GM13977 (cell line): ENCODE data around the gene SERPINE1.

Experiments used
- DNase-seq: peaks from one replicate; pipeline ENCODE4 v3.0.0; 2012; ENCODE audit warnings: low spot score
- in situ Hi-C: fragments of 300-500 bp; cut with MboI; formaldehyde crosslinking; loops from one replicate; pipeline ENCODE4 v1.12.0; 2022; ENCODE audit warnings: low sequenced_read_pairs, low pct_unique_long_range_greater_than_20kb, mixed read lengths, inconsistent platforms; ENCODE audit not compliant: unreplicated experiment
- TF ChIP-seq, protein P1 (sequence below): IDR thresholded peaks from 2 replicates; pipeline ENCODE4 v1.5.1; 2012; ENCODE audit warnings: mild to moderate bottlenecking, control low read depth; ENCODE audit not compliant: insufficient read depth; ENCODE audit errors: extremely low read depth, missing control alignments

SERPINE1 gene

DNA sequence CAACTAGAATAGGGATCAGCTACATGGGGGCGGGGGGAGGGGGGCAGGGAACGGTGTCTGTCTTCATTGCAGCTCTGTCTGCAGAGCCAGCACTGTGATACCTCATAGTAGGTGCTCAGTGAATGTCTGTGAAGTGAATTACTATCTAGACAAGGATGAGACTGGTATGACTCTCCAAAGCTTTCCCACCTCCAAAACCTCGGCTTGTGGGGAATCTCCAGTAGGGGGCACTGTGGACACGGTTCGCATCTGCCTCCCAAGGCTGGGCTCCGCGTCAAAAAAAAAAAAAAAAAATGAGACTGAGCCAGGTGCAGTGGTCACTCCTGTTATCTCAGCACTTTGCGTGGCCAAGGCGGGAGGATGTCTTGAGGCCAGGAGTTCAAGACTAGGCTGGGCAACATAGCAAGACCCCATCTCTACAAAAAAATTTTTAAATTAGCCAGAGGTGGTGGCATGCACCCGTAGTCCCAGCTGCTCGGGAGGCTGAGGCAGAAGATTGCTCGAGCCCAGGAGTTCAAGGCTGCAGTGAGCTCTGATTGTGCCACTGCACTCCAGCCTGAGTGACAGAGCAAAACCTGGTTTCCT, 32.0 kb upstream of the SERPINE1 start:
- TF ChIP-seq, protein P1, sequence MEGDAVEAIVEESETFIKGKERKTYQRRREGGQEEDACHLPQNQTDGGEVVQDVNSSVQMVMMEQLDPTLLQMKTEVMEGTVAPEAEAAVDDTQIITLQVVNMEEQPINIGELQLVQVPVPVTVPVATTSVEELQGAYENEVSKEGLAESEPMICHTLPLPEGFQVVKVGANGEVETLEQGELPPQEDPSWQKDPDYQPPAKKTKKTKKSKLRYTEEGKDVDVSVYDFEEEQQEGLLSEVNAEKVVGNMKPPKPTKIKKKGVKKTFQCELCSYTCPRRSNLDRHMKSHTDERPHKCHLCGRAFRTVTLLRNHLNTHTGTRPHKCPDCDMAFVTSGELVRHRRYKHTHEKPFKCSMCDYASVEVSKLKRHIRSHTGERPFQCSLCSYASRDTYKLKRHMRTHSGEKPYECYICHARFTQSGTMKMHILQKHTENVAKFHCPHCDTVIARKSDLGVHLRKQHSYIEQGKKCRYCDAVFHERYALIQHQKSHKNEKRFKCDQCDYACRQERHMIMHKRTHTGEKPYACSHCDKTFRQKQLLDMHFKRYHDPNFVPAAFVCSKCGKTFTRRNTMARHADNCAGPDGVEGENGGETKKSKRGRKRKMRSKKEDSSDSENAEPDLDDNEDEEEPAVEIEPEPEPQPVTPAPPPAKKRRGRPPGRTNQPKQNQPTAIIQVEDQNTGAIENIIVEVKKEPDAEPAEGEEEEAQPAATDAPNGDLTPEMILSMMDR: peak; percentile 48
- in situ Hi-C loops: no loop called here
- DNase-seq: peak; percentile 31

DNA sequence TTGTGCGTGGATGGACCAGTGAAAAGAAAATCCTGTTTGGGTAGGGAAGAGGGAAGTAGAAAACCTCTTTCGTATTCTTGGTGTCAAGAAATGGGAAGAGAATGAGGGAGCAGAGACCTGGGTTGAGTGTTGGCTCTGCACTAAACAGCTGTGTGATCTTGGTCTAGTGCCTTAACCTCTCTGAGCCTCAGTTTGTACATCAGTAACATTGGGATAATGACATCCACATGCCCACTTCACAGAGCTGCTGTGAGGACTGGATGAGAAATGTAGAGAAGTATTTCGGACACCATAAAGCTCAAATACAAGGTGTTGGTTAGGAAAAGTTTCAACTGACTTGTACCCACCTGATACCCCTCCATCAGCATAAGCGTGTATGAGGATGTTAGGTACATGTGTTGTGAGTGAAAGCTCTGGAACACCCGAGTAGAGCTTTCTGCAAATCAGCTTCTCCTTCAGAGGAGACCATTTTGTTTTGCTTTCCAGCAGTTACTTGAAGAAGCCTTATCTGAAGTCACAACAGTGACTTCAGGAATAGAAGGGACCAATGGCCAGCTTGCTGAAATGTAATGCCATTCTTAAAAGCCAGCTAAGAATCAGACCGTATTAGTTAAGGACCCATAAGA, 30.5 kb upstream of the SERPINE1 start:
- no peak for DNase-seq
- in situ Hi-C loops: no loop called here
- TF ChIP-seq, protein P1: no peak

DNA sequence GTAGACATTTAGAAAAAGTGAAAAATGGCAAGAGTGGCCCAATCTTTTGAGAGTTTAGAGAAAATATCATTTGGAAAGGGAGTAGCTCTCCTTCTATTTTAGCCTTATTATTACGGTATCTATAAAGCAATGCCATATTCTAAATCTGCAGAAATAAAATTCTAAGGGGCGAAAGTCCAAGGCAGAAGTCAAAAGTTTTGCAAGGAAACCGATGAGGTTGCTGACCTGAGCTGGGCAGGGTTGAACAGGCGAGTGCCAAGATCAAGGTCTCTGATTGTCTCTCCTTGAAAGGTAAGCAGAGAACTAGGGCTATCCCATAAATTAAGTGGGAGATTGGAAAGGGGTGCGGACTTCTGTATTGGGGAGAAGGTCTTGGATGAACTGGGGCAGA, 30.0 kb upstream of the SERPINE1 start:
- in situ Hi-C loops: no loop called here
- TF ChIP-seq, protein P1: no peak
- DNase-seq: no peak

DNA sequence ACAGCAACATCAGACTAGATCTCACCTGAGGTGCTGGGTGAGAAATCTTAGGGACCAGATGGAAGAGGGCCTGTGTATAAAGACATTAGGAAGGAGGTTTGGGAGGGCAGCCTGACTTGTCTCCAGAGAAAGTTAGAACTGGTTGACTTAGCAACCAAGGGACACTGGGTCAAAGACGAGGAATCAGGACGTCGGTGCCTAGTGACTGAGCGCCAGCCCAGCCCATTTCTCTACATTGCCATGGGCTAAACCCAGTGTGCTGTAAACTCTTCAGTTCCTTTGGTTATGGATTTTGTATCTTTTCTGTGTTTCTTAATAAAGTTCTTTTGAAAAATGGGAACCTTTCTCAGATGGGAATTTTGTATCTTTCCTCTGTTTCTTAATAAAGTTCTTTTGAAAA, 29.3 kb upstream of the SERPINE1 start:
- TF ChIP-seq, protein P1: no peak
- DNase-seq: no peak
- in situ Hi-C loops: no loop called here

DNA sequence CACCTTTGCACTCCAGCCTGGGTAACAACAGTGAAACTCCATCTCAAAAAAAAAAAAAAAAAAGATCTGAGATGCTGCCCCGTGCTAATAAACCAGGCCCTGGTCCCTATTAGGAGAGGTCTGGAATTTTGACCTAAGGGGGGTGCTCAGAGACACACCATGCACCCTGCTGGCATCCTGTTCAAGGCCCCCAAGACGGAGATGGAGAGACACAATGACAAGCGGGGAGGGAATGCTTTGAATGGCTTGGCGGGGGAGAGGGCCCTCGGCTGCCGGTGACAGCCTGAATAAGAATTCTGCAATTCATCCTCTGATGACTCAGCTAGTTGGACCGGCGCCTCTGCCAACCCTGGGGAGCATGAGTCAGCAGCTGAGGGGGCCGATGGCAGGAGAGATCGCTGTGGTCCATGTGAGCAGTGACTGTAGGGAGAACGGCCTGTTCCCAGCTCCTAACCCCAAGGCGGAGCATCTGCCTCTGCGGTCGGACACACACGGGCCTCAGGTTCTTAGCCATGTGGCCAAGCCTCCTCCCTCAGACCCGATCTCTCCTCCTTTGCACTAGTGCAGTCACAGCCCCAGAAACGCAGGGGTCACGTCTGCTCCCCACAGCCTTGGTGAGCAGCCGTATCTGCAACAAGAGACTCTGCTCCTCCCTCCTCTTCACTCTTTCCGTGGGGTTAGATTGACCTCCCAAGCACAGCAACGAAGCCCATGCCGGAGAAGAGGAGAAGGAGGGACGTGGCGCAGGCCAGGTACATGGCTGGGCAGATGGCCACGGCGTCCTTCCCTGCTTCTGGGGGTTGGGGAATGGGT, 26.7 kb upstream of the SERPINE1 start:
- TF ChIP-seq, protein P1: no peak
- in situ Hi-C loops: no loop called here
- DNase-seq: no peak

DNA sequence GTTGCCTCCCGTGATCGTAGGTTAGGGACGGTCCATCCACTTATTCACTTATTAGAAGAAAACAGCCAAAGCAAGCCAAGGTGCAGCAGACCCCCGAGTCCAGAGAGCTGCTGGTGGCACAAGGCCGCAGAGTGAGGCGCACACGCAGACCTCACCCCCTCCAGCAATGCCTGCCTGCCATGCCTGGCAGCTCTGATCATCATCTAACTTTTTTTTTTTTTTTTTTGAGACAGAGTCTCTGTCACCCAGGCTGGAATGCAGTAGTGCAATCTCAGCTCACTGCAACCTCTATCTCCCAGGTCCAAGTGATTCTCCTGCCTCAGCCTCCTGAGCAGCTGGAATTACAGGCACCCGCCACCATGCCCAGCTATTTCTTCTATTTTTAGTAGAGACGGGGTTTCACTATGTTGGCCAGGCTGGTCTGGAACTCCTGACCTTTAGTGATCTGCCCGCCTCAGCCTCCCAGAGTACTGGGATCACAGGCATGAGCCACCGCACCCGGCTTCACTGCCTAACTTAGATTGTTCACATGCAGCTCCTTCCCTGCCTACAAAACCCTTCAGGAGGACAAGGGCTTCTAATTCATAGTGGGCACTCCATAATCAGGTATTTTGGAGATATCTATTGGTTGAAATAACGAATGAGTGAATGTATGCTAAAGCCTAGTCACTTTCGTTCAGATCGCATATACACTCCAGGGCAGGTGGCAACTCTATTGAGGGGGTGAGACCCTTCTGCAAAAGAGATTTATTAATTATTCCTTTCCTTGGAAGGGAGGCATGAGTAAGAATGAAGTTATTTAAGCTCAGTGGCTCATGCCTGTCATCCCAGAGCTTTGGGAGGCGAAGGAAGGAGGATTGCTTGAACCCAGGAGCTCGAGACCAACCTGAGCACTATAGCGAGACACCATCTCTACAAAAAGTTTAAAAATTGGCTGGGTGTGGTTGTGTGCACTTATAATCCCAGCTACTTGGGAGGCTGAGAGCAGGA, 25.8 kb upstream of the SERPINE1 start:
- in situ Hi-C loops: no loop called here
- DNase-seq: no peak
- TF ChIP-seq, protein P1: no peak
